NCI-H748 treated with DMSO at 0.1 percent for 48 hours (cell line): Measurements from ENCODE around the gene TJP1.
A peak's percentile ranks its signal among the peaks of the same experiment; 100 is the strongest.

ENCODE experiments used
- DNase-seq: peaks from one replicate; lab custom pipeline; 2025; lab: John Stamatoyannopoulos, UW

The TJP1 gene

GRCh38 chr15:29822100-29822683 lies at the start of gene TJP1:
TSS of gene TJP1 (minus strand) at chr15:29822468. CDS start at chr15:29822028, 440 bp downstream.
- DNase-seq = peak; percentile 28

GRCh38 chr15:29871401-29871800 lies 49.1 kb upstream of the TJP1 start:
- DNase-seq = no peak

- no peak for DNase-seq
Observed at GRCh38 chr15:29870495-29871151, 48.4 kb upstream of the TJP1 start.

GRCh38 chr15:29867241-29868000 lies 45.2 kb upstream of the TJP1 start:
- no peak for DNase-seq

- DNase-seq = no peak
Observed at GRCh38 chr15:29866337-29866736, 44.1 kb upstream of the TJP1 start.

GRCh38 chr15:29864501-29864900 lies 42.2 kb upstream of the TJP1 start:
- no peak for DNase-seq

- DNase-seq = no peak
Observed at GRCh38 chr15:29863438-29863837, 41.2 kb upstream of the TJP1 start.

- no peak for DNase-seq
Observed at GRCh38 chr15:29862271-29862670, 40.0 kb upstream of the TJP1 start.

GRCh38 chr15:29860872-29861271 lies 38.6 kb upstream of the TJP1 start:
- DNase-seq = no peak

GRCh38 chr15:29859973-29860715 lies 37.9 kb upstream of the TJP1 start:
- no peak for DNase-seq

GRCh38 chr15:29859293-29859692 lies 37.0 kb upstream of the TJP1 start:
- DNase-seq = no peak

GRCh38 chr15:29857221-29857789 lies 35.0 kb upstream of the TJP1 start:
- no peak for DNase-seq

GRCh38 chr15:29854413-29854812 lies 32.1 kb upstream of the TJP1 start:
- DNase-seq = no peak

GRCh38 chr15:29853211-29853987 lies 31.1 kb upstream of the TJP1 start:
- DNase-seq = no peak

- no peak for DNase-seq
Observed at GRCh38 chr15:29852201-29852600, 29.9 kb upstream of the TJP1 start.

GRCh38 chr15:29849716-29850115 lies 27.4 kb upstream of the TJP1 start:
- no peak for DNase-seq

GRCh38 chr15:29849218-29849617 lies 26.9 kb upstream of the TJP1 start:
- DNase-seq = no peak

GRCh38 chr15:29844290-29844903 lies 22.1 kb upstream of the TJP1 start:
- no peak for DNase-seq

GRCh38 chr15:29842290-29842689 lies 20.0 kb upstream of the TJP1 start:
- DNase-seq = no peak

- DNase-seq = no peak
Observed at GRCh38 chr15:29840926-29841325, 18.7 kb upstream of the TJP1 start.

GRCh38 chr15:29840054-29840453 lies 17.8 kb upstream of the TJP1 start:
- DNase-seq = no peak
